Kidney capillary endothelial cell (primary cell): Measurements from ENCODE around the gene RBBP8.

ENCODE experiments used
- DNase-seq: peaks from one replicate; pipeline ENCODE4 v3.0.0-alpha.2; 2018; ENCODE audit warnings: low spot score

RBBP8 gene

DNA sequence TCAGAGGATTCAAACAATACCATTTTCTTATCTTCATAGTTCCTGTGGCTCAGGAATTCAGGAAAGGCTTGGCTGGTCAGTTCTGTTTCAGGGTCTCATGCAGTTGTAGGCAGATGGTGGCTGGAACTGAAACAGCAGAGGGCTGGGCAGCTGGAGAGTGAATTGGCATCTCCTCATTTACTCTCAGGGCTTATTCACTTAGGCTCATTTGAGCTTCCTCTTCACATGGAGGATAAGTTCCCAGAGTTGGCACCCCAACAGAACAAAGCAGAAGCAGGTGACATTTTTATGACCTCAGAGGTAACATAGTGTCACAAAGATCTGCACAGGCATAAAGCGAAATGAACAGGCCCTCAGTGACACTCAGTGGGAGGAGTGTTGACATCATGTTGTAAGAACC lies 66.1 kb downstream of the RBBP8 start:
- DNase-seq, result peak; percentile 23

DNA sequence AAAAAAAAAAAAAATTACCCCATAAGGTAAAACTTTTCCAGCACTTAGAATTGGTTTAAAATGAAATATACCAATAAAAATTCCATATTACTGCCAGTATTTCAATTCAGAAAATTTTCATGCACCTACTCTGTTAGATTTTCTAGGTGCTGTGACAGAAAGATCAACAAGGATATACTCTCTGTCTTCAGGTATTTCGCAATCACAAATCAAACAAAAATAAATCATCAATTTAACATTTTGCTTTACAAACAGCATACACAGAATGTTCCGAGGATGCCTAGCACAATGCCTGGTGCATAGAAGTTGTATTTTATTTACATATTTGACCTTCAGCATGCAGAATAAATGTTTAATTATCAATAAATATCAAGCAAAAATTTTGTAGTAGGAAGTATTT lies 66.5 kb downstream of the RBBP8 start:
- no peak for DNase-seq

DNA sequence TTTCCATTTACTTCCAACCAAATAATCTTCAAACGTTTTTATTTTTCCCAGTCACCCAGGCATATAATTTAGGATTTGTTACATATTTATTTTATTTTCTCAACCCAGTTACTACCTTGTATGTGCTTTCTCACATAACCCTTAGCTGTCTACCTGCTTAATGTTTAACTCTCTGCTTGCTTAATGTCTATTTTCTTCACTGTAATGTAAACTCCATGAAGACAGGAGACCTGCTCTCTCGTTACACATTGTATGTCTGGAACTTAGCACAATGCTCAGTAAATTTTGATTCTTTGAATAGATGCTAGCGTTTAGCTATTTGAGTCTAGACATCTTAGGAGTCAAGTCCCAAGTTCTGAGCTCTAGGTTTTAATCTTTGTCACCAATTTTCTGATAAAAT lies 70.2 kb downstream of the RBBP8 start:
- no peak for DNase-seq

DNA sequence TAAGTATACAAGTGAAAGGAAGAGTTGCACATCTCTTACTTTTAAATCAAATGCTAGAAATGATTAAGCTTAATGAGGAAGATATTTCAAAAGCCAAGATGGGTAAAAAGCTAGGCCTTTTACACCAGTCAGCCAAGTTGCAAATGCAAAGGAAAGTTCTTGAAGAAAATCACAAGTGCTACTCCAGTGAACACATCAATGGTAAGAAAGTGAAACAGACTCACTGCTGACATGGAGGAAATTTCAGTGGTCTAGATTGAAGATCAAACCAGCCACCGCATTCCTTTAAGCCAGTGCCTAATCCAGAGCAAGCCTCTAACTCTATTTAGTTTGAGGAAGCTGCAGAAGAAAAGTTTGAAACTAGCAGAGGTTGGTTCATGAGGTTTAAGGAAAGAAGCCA lies 79.1 kb downstream of the RBBP8 start:
- DNase-seq, result no peak

DNA sequence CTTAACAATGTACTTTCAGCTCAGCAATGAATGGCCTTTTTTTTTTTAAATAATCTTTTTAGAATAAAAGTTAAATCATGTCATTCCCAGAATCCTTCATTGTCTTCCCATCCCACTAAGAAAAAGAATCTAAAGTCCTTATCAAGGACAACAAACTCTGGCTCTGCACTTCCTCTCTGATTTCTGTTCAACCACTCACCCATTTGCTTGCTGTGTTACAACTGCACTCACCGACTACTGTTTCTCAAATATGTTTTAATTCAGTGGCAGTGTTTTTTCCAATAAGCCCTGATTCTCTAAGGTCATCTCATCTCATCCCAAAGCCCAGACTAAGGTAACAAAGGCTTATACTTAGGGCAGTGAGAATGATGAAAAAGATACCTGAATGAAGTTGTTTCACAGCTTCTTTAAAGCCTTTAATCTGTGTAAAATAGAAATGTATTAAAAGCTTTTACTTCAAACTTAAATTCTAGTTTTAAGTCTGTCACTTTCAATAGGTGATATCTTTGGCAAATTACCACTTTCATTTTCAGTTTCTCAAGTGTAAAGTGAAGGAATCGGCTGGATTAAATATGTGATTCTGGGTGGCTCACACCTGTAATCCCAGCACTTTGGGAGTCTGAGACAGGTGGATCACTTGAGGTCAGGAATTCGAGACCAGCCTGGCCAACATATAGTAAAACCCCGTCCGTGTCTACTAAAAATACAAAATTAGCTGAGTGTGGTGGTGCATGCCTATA lies 87.6 kb downstream of the RBBP8 start:
- DNase-seq, result no peak

DNA sequence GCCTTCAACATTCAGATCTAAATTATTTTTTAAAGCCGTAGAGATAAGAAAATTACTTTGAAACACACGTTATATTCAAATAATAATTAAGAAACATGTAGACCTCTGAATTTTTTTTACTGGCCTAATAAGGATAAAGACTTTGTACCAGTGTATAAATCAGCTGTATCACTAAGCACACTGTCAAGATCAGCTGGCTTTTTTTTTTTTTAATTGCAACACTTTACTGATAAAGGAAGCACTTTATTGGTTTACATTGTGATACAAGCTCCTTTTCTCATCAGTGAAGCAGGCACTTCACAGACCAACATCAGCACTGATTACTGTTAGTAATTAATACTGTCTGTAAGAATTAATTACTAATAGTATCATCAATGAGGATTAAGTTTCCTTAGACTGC lies 88.5 kb downstream of the RBBP8 start:
- DNase-seq, result no peak

DNA sequence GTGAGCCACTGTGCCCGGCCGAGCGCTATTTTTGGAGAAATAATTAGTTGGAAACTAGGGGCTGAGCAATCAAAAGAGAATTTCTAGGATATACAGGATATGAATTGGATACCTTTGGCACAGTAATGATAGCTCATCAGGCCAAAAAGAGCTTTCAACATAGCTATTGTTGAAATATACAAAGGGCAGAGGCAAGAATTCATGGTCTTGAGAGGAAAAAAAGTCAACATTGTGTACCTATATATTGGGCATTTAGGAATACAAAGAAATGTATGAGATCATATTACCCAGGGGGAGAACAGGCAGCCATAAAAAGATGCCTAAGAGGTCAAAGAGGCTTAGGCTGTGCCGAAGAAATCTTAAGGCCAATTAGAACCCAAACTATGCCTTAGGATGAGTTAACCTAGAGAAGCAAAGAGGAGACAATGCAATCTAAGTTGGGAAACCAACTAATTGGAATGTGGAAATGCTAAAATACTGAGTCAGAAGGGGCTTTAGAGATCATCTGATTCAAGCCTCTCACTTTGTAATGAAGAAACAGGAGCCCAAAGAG lies 99.0 kb downstream of the RBBP8 start:
- DNase-seq, result peak; percentile 52

DNA sequence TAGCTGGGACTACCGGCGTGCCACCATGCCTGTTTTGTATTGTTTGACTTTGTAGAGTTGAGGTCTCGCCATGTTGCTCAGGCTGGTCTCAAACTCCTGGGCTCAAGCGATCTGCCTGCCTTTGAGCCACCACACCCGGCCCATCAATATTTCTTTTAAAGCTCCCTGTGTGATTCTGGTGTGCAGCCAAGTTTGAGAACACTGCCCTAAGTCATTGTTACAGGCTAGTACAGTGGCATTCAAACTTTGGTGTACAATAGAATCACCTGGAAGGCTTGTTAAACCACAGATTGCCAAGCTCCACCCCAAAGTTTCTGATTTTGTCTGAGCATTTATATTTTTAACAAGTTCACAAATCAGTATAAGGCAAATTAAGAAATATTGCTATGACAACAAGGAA lies 99.9 kb downstream of the RBBP8 start:
- DNase-seq, result no peak

DNA sequence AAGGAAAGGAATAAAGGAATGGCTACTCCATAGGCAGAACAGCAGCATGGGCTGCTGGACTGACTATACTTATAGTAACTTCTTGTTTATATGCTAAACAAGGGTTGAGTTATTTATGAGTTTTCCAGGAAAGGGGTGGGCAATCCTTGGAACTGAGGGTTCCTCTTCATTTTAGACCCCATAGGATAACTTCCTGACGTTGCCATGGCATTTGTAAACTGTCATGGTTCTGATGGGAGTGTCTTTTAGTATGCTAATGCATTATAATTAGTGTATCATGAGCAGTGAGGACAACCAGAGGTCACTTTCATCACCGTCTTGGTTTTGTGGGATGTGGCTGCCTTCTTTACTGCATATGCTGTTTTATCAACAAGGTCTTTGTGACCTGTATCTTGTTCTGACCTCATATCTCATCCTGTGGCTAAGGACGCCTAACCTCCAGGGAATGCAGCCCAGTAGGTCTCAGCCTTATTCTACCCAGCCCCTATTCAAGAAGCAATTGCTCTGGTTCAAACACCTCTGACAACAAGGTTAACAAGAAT lies 103.6 kb downstream of the RBBP8 start:
- no peak for DNase-seq

DNA sequence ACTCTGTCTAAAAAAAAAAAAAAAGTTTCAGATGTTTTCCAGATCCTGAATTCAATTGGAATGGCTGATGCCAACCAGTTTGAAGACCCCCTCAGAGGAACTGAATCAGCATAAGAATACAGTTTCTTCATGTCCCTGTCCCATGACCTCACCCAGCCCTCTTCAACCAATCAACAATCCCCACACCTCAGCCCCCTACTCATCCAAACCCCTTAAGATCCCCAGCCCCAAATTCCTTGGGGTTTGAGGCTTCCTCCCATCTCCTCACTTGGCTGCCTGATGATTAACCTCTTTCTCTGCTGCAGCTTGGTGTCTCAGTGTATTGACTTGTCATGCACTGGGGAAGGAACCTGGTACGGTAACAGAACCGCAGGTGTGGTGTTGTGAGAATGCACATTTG lies 104.5 kb downstream of the RBBP8 start:
- no peak for DNase-seq

DNA sequence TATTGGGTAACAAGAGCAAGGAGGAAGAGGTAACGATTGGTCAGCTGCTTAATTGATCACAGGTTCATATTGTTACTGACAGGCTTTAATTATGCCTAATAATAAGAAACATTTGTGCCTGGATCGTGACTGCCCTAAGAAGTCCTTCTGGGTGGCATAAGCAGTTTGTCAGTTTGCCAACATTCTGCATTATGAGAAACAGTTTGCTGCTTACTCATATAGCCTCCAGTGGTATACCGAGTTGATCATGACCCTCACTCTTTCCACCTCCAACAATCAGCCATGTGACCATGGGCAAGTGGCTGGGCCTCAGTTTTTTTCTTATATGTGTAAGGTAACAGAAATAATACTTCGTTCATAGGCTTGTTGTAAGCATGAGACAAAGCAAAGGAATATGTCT lies 105.6 kb downstream of the RBBP8 start:
- DNase-seq, result no peak

DNA sequence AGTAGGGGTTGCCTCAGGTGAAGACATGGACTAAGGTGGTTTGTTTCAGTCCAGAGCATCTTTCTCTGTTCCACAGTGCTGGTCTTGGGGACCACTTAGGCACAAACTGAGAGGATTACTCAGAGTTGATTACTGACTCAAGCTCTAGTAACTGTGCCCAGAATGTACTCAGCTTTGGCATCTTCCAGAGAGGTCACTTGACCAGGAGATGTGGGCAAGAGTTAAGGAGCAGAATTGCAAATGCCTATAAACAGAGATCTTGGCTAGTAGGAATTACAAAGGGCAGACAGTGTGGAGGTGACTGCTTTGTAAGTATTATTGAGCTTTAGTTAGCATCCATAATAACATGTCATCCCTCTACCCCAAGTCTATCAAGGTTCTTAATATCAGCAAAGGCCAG lies 109.0 kb downstream of the RBBP8 start:
- DNase-seq, result no peak

DNA sequence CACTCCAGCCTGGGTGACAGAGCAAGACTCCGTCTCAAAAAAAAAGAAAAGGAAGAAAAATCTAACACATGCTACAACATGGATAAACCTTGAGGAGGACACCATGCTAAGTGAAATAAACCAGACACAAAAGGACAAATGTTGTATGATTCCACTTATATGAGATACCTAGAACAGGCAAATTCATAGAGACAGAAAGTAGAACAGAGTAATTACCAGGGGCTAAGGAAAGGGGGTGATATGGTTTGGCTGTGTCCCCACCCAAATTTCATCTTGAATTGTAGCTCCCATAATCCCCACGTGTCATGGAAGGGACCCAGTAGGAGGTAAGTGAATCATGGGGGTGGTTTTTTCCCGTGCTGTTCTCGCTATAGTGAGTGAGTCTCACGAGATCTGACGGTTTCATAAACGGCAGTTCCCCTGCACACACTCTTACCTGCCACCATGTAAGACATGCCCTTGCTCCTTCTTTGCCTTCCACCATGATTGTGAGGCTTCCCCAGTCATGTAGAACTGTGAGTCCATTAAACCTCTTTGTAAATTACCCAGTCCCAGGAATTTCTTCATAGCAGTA lies 110.8 kb downstream of the RBBP8 start:
- DNase-seq, result no peak

DNA sequence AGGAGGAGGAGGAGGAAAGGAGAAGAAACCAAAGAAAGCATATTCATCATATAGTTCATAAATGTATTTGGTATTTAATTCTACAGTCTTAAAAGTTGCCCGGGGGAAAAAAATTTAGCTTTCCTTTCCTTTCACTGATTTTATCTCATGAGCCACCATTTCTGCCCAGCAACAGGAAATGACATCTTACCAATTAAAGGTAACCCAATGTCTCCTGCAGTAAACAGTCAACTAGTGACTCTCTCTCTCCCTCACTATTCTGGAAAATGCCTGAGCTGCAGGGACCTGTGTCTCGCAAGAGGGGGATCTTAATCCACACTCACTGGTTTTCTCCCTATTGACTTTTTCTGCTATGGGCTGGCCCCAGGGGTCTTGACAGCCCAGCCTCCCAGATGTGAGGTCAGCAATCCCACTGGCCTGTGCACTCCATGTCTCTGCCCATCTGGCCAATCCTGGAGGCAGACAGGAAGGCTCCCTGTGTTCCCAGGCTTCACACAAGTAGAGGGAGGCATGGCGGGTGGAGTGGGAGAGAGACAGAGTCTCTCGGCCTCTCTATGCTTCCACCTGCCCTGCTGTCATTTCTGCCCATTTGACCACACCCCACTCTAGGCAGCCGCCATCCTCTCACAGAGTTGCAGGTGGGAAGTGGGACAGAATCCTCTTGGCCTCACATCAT lies 116.7 kb downstream of the RBBP8 start:
- no peak for DNase-seq

DNA sequence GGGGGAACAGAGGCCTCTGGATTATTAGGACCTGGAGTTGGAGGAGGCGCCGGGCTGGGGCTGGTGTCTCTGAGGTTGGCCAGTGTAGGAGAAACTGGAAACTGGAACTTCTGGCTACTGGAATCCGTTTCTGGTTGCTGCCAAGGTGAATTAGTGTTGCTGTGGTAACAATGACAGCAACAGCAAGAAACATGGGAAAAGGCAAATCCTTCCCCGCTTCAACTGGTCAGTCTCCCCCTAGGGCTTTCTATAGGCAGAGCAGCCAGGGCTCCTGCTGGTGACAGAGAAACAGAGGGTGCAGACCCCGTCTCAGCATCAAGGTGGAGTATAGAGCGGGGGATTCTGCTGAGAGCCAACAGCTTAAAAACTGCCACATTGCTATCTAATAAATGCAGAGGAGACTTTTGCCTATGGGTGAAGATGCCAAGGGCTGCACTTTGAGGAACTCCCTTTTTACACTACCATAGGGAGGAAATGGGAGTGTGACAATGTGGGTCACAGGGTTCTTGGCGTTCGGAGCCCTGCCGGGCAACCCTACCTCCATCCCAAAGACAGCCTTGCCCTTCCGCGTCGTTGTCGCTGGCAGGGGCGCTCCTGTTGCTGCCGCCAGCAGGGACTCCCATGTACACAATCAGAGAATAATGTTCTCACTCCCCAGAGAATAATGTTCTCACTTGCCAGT lies 120.8 kb downstream of the RBBP8 start:
- no peak for DNase-seq

DNA sequence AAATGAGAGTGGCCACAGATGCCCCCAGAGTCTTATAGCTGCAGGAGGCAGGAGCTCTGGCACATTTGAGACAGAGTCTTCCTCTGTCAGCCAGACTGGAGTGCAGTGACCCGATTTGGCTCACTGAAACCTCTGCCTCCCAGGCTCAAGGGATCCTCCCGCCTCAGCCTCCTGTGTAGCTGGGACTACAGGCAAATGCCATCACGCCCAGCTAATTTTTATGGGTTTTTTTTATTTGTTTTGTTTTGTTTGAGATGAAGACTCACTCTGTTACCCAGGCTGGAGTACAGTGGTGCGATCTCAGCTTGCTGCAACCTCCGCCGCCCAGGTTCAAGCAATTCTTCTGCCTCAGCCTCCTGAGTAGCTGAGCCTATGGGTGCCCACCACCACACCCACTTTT lies 121.4 kb downstream of the RBBP8 start:
- no peak for DNase-seq

DNA sequence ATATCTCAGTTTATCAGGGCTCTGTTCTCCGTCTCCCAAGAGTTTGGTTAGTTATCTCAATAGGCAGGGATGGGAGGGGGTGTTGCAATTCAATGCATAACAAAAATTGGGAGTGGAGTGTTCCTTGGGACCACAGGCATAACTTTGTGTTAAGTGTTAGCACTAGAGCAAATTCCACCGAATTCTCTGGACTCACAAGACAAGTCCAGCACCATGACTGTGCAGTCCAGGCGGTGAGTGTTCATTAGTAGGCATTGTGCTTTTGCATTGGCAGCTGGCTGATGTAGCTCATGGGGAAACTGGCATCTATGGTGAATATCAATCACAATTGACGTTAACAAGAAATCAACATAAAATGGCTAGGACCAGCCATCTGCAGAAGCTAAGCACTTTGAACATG lies 123.2 kb downstream of the RBBP8 start:
- no peak for DNase-seq

DNA sequence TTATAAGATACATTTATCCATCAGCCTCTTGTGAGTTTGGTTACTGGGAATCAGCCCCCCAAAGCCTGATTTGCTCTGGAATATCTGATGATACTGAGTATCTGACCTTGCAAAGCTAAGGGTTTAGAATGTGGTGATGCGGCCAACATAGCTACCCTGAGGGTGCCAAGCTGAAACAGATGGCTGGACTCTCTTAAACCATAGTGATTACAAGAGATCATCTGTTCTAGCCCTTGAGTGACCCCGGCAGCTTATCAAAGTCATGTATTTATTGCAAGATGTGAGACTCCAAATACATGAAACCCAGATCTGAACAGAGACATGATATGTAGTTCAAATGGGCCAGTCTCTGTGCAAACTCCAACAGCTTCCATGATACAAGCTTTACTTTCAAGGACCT lies 124.0 kb downstream of the RBBP8 start:
- DNase-seq, result no peak

DNA sequence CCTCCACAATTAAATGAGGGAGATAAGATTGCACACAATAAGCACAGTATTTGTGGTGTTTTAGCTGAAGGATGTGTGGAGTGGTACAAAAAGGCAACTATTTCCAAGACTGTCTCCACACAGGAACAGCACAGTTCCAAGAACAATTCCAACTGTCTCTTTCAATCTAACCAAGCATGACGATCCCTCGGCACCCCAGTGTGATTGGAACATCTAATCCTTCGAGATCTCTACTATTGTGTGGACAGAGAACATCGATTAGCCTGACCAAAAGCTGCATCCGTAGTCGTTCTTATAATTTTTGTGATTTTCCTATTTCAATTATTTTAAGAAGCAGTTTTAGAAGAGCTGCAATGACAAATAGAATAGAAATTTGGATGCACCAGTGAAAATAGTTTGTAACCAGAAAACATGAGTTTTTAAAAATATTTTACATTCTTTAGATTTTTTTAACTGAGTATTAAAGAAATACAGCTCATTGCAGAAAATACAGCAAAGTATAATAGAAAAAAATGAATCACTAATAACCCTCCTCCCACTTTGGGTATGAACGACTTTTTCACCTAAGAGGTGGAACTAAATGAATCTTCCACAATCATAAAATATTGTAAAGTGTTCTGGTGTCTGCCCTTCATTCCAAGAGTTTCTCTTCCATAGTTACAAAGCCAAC lies 125.8 kb downstream of the RBBP8 start:
- no peak for DNase-seq

DNA sequence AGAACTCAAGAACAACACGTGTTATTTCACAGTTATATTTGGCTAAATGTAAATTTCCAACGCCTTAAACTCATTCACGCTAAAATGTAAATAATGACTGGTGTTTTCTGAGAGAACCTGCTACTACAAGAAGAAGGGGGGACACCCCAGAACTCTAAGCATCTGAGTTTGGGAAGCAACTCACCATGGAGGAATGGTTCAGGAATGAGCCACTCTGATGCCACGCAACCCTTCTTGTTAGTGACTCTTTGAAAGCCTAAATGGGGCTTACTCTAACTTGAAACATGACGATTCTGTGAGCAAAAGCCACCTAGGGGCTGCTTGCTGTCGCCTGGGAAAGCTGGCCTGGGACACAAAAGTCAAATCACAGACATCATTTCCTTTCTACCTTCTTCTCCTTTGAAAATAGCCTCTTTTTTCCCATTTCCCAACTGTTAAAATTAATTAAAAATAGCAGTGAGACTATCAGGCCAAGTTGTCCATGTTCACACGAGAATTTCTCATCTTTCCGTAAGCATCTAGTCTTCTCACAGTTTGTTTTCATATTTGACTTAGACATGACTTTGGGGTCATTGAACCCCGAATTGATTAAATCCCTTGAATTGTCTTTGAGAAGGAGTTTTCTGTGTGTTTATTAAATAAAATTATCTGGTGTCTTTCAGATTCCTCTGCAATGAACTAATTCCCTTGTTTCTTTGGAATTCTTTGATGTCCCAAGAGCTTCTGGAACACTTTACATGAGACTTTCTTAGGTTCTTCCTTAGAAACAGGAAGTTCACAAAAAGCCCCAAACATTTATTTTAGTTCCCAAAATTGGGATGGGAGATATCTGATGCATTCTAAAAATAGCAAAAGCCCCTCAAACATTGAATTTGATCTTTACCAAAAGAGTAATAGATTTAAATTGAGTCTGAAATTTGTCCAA lies 126.7 kb downstream of the RBBP8 start:
- no peak for DNase-seq

DNA sequence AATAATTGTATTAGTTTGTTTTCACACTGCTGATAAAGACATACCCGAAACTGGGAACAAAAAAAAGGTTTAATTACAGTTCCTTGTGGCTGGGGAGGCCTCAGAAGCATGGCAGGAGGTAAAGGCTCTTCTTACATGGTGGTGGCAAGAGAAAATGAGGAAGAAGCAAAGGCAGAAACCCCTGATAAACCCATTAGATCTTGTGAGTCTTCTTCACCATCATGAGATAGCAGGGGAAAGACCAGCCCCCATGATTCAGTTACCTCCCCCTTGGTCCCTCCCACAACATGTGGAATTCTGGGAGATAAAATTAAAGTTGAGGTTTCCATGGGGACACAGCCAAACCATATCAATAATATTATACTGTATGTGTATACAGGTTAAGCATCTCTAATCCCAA lies 128.9 kb downstream of the RBBP8 start:
- DNase-seq, result no peak
